ENCODE data around the gene PEX12.

Gene PEX12

DNA sequence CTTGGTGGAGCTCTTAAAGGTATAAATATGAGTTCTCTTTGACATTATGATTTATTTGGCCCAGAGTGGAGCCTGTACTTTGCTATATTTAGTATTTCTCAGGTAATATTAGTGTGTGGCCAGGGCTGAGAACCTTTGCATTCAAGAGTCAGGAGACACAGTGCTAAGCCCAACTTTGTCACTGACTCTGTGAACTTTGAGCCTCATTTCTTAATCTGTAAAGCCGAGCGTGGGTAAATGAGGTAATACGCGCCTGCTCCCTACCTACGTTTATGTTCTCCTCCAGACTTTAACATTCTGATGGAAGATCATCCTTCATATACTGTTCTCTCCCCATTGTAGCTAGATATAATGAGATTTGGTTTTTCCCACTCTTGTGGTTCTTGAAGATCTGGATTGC lies 19.2 kb upstream of the PEX12 start:
- Mint-ChIP-seq H3K36me3 (ENCODE audit: insufficient read depth) (peaks cover 61% of the 10 kb centered on the region), H3K9me3 (no peaks in the 10 kb centered on the region), H3K27me3 (no peaks in the 10 kb centered on the region), H3K27ac (ENCODE audit: low read depth) (peak overlapping the region; percentile 42), H3K4me1 (peaks cover 13% of the 10 kb centered on the region), H3K4me3 (no peak overlapping the region)
- no peak for DNase-seq (ENCODE audit: low spot score in 2 of 2)
- no peak for ATAC-seq (replicated peaks; ENCODE audit: extremely low read depth, poor library complexity, severe bottlenecking)

DNA sequence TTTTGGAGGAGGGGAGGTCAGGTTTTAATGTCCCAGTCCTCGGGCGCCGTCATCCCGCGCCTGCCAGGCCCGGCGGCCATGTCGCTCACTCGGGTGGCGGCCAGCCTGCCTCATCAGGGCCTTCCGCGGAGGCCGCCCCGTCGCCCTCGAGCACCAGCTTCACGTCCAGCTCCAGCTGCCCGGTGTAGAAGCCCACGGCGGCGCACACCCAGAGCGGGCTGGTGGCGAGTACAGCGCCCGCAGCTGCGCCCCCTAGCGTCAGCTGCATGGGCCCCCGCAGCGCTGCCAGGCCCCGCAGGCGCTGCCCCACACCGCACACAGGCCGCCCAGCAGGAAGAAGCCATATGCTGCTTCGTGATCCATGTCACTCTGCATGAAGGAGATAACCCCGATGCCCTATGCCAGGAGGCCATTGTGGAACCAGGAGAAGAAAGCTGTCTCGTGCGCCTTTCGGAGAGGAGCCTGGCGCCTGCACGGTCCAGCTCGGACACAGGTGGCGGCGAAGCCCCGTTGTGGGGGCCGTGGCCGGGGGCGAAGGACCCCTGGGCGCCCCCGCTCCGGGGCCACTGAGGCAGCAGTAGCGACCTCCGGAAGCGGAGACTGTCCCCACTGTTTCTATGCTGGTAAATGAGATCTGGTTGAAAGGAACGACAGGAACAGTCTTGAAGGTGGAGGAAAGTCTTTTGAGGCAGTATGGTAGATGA lies 18.3 kb upstream of the PEX12 start:
- Mint-ChIP-seq H3K9me3 (no peaks in the 10 kb centered on the region), H3K4me1 (peaks cover 13% of the 10 kb centered on the region), H3K27ac (ENCODE audit: low read depth) (no peak overlapping the region), H3K4me3 (no peak overlapping the region), H3K27me3 (no peaks in the 10 kb centered on the region), H3K36me3 (ENCODE audit: insufficient read depth) (peaks cover 58% of the 10 kb centered on the region)
- no peak for ATAC-seq (replicated peaks; ENCODE audit: extremely low read depth, poor library complexity, severe bottlenecking)
- no peak for DNase-seq (ENCODE audit: low spot score in 2 of 2)

DNA sequence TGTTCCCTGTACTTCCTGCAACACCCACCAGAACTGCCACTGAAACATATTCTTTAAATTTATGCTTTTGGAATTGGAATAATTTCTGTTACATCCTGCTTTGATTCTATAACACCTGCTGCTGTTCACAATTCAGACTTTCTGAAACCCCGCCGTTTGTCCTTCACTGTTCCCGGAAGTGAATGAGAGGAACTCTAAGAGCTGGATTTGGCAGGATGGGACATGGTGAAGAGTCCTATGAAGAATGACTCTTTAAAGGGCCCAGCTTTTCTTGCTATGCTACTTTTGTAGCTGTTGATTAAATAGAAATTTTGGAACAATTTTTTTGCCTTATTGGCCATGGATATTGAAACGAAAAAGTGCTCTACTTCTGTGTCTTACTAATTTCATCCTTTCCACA lies 17.7 kb upstream of the PEX12 start:
- ATAC-seq (replicated peaks; ENCODE audit: extremely low read depth, poor library complexity, severe bottlenecking) (no peak), DNase-seq (ENCODE audit: low spot score in 2 of 2) (no peak)
- H3K36me3 Mint-ChIP-seq (ENCODE audit: insufficient read depth), result peaks cover 55% of the 10 kb centered on the region
- no peak overlapping the region for H3K4me3 Mint-ChIP-seq
- H3K27me3 Mint-ChIP-seq, result no peaks in the 10 kb centered on the region
- H3K4me1 Mint-ChIP-seq, result peaks cover 13% of the 10 kb centered on the region
- H3K9me3 Mint-ChIP-seq, result no peaks in the 10 kb centered on the region
- no peak overlapping the region for H3K27ac Mint-ChIP-seq (ENCODE audit: low read depth)

DNA sequence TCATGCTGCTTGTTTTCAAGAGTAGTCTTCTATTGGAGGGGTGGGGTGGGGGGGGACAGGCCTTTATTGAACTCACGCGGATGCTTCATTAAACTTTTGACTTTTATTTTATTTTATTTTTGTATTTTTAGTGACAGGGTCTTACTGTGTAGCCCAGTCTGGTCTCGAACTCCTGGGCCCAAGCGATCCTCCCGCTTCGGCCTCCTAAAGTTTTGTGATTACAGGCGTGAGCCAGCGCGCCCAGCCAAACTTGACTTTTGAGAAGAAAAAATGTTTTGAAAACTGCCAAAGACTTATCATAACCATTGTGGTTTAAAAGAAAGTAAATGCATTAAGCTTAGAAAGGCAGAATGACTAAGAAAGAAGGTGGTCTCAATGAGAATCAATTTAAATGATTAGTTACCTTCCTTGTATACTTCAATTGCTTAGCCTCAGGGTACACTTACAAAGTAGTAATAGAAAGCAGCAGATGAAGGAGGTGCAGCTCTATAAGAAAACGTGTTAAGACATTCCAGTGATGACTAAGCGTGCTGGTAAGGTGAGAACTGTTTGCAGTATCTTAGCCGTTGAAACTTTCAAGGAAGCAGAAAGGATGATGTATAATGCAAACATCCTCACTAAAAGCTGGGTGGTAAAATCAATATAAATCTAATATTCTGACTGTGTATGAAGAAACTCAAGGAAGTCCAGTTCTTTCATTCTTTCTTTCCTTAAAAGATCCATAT lies 10.0 kb upstream of the PEX12 start:
- Mint-ChIP-seq H3K9me3 (no peaks in the 10 kb centered on the region), H3K27me3 (no peaks in the 10 kb centered on the region), H3K4me3 (peak overlapping the region; percentile 93), H3K36me3 (ENCODE audit: insufficient read depth) (peaks cover 10% of the 10 kb centered on the region), H3K27ac (ENCODE audit: low read depth) (peak overlapping the region; percentile 96), H3K4me1 (peaks cover 39% of the 10 kb centered on the region)
- no peak for ATAC-seq (replicated peaks; ENCODE audit: extremely low read depth, poor library complexity, severe bottlenecking)
- DNase-seq (ENCODE audit: low spot score in 2 of 2), result no peak

DNA sequence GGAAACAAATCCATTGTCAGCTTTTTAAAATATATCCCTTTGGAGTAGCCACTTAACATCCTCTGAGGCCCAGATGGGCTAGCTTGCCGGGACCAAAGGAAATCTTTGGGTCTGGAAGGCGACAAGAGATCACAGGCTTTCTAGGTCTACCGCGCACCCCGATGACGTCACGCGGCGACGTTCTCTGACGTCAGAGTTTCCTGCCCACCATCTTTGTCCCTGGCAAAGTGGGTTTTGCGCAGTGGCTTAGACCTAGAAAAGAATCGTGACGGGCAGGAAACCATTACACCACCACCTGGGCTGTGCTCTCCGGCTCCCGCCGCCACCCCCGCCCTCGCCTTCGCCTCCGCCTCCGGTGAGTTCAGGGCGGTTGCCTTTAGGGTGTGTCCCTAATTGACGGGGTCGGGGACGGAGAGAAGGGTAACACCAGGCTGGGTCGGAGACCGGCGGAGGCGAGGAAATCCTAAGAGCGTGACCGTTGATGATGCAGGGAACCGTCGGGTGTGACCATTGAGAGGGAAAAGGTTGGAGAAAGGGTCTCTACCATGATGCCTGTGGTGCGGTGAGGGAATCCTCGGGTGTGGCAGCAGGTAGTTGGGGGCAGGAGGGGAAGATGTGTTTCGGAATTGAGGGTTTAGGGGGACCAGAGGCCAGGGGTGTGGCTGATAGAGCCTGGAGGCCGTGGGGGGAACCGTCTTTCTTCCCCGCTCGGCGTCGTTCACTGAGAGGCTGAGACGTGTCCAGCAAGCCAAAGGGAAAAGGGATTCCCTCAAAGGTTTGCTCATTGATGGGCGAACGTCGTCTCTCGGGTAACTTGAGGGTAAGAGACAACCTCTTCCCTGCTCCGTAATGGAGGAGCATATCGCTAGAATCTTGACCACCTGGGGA lies 8.9 kb upstream of the PEX12 start, which contains the start of gene AP2B1:
TSS of gene AP2B1 (plus strand) at position 249 of the 888 bp plus-strand sequence. CDS start 6,709 bp downstream, outside the sequence.
- Mint-ChIP-seq H3K4me3 (peak within 1 kb of the TSS; percentile 93), H3K9me3 (no peaks in the 10 kb centered on the region), H3K4me1 (peaks cover 39% of the 10 kb centered on the region), H3K36me3 (ENCODE audit: insufficient read depth) (peaks cover 10% of the 10 kb centered on the region), H3K27ac (ENCODE audit: low read depth) (peak within 1 kb of the TSS; percentile 96), H3K27me3 (no peaks in the 10 kb centered on the region)
- DNase-seq (ENCODE audit: low spot score in 2 of 2), result peak; percentile 99 to 100
- ATAC-seq (replicated peaks; ENCODE audit: extremely low read depth, poor library complexity, severe bottlenecking), result peak; percentile 99

DNA sequence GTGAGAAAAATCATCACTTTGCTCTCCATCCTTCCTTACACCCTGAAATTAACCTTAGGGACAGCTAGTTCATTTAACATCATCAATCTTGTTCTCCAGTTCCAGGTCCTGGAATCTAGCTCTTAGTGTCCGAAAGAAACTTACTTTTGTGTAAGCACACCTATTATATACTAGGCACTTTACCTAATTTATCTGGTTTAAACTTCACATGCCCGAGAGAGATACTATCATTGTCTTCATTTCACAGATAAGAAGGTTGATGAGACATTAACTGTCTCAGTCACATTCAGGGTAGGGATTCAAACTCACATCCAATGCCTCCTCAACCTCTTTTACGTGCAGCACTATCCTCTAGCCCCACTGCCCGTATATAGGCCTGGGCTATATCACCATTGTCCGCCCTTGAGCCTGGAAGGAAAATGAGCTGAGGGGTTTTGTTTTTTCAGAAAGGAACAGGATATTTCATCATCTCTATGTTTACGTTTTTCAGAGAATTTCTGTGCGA lies 8.2 kb upstream of the PEX12 start:
- Mint-ChIP-seq H3K36me3 (ENCODE audit: insufficient read depth) (peaks cover 10% of the 10 kb centered on the region), H3K27me3 (no peaks in the 10 kb centered on the region), H3K4me1 (peaks cover 39% of the 10 kb centered on the region), H3K9me3 (no peaks in the 10 kb centered on the region), H3K4me3 (peak overlapping the region; percentile 93), H3K27ac (ENCODE audit: low read depth) (peak overlapping the region; percentile 96)
- ATAC-seq (replicated peaks; ENCODE audit: extremely low read depth, poor library complexity, severe bottlenecking), result peak; percentile 5
- DNase-seq (ENCODE audit: low spot score in 2 of 2), result no peak

DNA sequence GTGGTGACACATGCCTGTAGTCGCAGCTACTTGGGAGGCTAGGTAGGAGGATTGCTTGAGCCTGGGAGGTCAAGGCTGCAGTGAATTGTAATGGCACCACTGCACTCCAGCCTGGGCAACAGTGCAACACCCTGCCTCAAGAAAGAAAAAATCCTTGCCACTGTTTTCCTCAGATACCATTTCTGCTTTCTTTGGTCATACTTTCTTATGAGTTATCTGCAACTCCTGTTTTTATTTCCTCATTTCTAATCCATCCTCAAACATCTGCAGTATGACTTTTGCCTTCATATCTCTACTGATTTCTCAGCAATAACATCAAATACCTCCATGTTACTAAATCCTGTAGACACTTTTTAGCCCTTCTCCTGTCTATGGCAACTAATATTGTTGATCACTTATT lies 5.7 kb upstream of the PEX12 start:
- no peak overlapping the region for H3K27ac Mint-ChIP-seq (ENCODE audit: low read depth)
- H3K27me3 Mint-ChIP-seq, result no peaks in the 10 kb centered on the region
- H3K9me3 Mint-ChIP-seq, result no peaks in the 10 kb centered on the region
- H3K36me3 Mint-ChIP-seq (ENCODE audit: insufficient read depth), result peaks cover 10% of the 10 kb centered on the region
- ATAC-seq (replicated peaks; ENCODE audit: extremely low read depth, poor library complexity, severe bottlenecking), result no peak
- H3K4me3 Mint-ChIP-seq, result no peak overlapping the region
- no peak for DNase-seq (ENCODE audit: low spot score in 2 of 2)
- peaks cover 29% of the 10 kb centered on the region for H3K4me1 Mint-ChIP-seq

DNA sequence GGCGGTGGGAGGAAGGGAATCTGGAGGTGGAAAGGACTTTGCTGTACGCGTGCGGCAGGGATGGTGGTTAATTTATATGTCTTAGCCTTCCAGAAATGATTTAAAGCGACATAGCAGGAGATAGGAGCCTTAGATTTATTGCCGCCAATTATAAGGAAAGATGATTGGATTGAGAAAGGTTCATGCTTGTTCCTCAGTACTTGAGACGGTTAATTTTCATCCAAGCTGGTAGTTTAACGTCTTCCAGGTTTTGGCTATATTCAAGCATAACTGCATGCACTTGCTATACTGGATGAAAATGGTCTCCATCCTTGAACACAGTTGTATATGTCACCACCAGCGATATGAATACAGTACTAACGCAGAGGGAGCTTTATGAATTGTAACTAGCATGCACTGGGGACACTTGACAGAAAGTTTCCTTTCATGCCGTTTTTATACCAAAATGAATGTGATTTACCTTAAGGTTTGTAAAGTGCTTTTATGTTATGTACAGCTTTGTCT lies 610 bp upstream of the PEX12 start:
- H3K36me3 Mint-ChIP-seq (ENCODE audit: insufficient read depth), result peaks cover 21% of the 10 kb centered on the region
- peak overlapping the region; percentile 100 for H3K27ac Mint-ChIP-seq (ENCODE audit: low read depth)
- DNase-seq (ENCODE audit: low spot score in 2 of 2) (no peak), ATAC-seq (replicated peaks; ENCODE audit: extremely low read depth, poor library complexity, severe bottlenecking) (peak; percentile 16)
- no peaks in the 10 kb centered on the region for H3K9me3 Mint-ChIP-seq
- no peaks in the 10 kb centered on the region for H3K27me3 Mint-ChIP-seq
- H3K4me3 Mint-ChIP-seq, result peak overlapping the region; percentile 100
- peaks cover 18% of the 10 kb centered on the region for H3K4me1 Mint-ChIP-seq

DNA sequence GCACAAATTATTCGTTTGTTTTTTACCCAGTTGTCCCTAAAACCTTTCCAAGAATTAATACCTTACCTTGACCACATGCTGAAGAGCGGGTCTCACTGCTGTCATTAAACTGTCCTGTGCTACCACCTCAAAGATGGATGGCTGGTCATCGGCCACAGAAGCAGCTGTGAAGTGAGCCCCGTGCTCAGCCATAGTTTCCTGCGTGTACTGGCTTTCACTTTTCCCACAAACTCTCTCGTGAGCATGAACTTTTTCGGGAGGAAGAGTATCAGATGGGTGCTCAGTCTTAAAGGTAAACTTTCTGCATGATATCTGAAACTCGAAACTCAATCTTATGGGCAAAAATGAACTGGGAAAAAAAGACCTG lies 558 bp downstream of the PEX12 start:
- H3K27ac Mint-ChIP-seq (ENCODE audit: low read depth), result peak overlapping the region; percentile 100
- peak overlapping the region; percentile 100 for H3K4me3 Mint-ChIP-seq
- ATAC-seq (replicated peaks; ENCODE audit: extremely low read depth, poor library complexity, severe bottlenecking) (no peak), DNase-seq (ENCODE audit: low spot score in 2 of 2) (no peak)
- H3K4me1 Mint-ChIP-seq, result peaks cover 18% of the 10 kb centered on the region
- H3K9me3 Mint-ChIP-seq, result no peaks in the 10 kb centered on the region
- H3K27me3 Mint-ChIP-seq, result no peaks in the 10 kb centered on the region
- H3K36me3 Mint-ChIP-seq (ENCODE audit: insufficient read depth), result peaks cover 23% of the 10 kb centered on the region

DNA sequence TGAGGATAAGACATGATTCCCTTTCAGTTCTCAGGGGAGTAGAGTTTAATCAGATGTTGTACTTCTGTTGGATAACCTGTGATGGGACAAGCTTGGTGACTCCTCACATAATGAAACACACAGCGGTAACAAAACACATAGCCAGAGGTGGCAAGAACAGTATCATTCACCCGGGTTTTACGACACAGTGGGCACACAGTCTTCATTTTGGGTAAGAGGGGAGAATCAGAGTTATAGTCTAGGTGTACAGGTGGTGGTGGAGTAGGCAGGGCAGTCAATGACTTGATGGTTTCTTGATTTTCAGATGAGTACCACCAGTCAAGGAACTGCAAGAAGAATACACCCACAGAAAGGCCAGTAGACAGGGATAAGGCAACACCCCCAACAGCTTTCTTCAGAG lies 2.6 kb downstream of the PEX12 start:
- Mint-ChIP-seq H3K9me3 (no peaks in the 10 kb centered on the region), H3K36me3 (ENCODE audit: insufficient read depth) (peaks cover 23% of the 10 kb centered on the region), H3K4me1 (peaks cover 20% of the 10 kb centered on the region), H3K4me3 (no peak overlapping the region), H3K27me3 (no peaks in the 10 kb centered on the region), H3K27ac (ENCODE audit: low read depth) (no peak overlapping the region)
- no peak for DNase-seq (ENCODE audit: low spot score in 2 of 2)
- ATAC-seq (replicated peaks; ENCODE audit: extremely low read depth, poor library complexity, severe bottlenecking), result no peak

DNA sequence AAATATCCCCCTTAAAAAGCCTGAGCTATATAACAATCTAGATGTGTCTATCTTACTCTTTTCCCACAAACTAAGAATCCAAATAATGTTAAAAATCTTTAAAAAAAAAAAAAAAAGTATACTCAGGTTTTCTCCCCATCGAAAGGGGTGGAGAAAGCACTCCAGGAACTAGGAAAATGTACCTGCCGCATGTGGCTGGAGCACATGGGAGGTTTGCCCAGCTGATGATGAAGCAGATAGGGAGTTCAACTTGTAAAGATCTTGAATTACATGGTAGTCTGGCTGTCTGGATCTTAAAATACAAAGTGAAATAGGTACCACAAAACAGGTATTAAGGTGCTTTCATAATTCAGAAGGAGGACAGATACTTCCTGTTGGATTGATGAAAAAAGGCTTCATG lies 9.0 kb downstream of the PEX12 start:
- ATAC-seq (replicated peaks; ENCODE audit: extremely low read depth, poor library complexity, severe bottlenecking) (no peak), DNase-seq (ENCODE audit: low spot score in 2 of 2) (no peak)
- H3K36me3 Mint-ChIP-seq (ENCODE audit: insufficient read depth), result peaks cover 12% of the 10 kb centered on the region
- H3K4me3 Mint-ChIP-seq, result peak overlapping the region; percentile 46
- H3K4me1 Mint-ChIP-seq, result peaks cover 29% of the 10 kb centered on the region
- no peaks in the 10 kb centered on the region for H3K27me3 Mint-ChIP-seq
- peak overlapping the region; percentile 67 for H3K27ac Mint-ChIP-seq (ENCODE audit: low read depth)
- H3K9me3 Mint-ChIP-seq, result no peaks in the 10 kb centered on the region

DNA sequence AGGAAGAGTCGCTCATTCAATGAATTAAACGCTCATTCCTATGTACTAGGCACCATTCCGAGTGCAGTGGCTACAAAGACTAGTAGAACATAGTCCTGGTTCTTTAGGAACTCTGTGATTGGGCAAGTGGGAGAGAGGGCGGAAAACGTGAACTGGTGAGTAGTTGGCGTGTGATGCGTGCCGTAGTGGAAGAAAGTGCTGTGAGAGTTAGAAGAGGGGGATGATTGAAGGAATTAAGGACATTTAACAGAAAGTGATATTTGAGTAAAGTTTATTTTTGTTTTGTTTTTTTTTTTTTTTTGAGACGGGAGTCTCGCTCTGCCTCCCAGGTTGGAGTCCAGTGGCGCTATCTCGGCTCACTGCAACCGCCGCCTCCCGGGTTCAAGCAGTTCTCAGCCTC lies 9.8 kb downstream of the PEX12 start:
- peaks cover 29% of the 10 kb centered on the region for H3K4me1 Mint-ChIP-seq
- peaks cover 9% of the 10 kb centered on the region for H3K36me3 Mint-ChIP-seq (ENCODE audit: insufficient read depth)
- H3K27ac Mint-ChIP-seq (ENCODE audit: low read depth), result peak overlapping the region; percentile 97
- no peaks in the 10 kb centered on the region for H3K27me3 Mint-ChIP-seq
- H3K9me3 Mint-ChIP-seq, result no peaks in the 10 kb centered on the region
- DNase-seq (ENCODE audit: low spot score in 2 of 2), result no peak
- peak; percentile 35 for ATAC-seq (replicated peaks; ENCODE audit: extremely low read depth, poor library complexity, severe bottlenecking)
- peak overlapping the region; percentile 79 for H3K4me3 Mint-ChIP-seq
